ENCODE data around the gene TOP3B. TPM values are rescaled to one million over a fixed set of nuclear protein-coding genes. Genes with fewer than 3 reads are reported as not detected.

Gene TOP3B
- total RNA-seq, 1 donor from 2014 or later: 32.1 TPM

- no peak for TF ChIP-seq CTCF (IDR thresholded peaks at IDR 0.05)
- Histone ChIP-seq H3K4me3 (no peak overlapping the region), H3K27me3 (ENCODE audit: low read depth) (no peaks in the 10 kb centered on the region), H3K27ac (no peak overlapping the region), H3K36me3 (peaks cover 67% of the 10 kb centered on the region), H3K9me3 (no peaks in the 10 kb centered on the region), H3K4me1 (no peaks in the 10 kb centered on the region)
- ATAC-seq (no peak), DNase-seq (no peak)
- intact Hi-C loops (cut with DNase I): no loop called here
Measured at GRCh38 chr22:21960200-21961126, 22.1 kb downstream of the TOP3B start.

- Histone ChIP-seq H3K9me3 (no peaks in the 10 kb centered on the region), H3K27ac (no peak overlapping the region), H3K4me1 (no peaks in the 10 kb centered on the region), H3K4me3 (no peak overlapping the region), H3K27me3 (ENCODE audit: low read depth) (no peaks in the 10 kb centered on the region), H3K36me3 (peaks cover 57% of the 10 kb centered on the region)
- no peak for DNase-seq
- TF ChIP-seq CTCF (IDR thresholded peaks at IDR 0.05): no peak
- intact Hi-C loops (cut with DNase I): no loop called here
- ATAC-seq: no peak
Measured at GRCh38 chr22:21959274-21960074, 23.1 kb downstream of the TOP3B start.

GRCh38 chr22:21958360-21959273 is 24.0 kb downstream of the TOP3B start:
- ATAC-seq (no peak), DNase-seq (no peak)
- Histone ChIP-seq H3K27ac (no peak overlapping the region), H3K4me1 (no peaks in the 10 kb centered on the region), H3K36me3 (peaks cover 48% of the 10 kb centered on the region), H3K9me3 (no peaks in the 10 kb centered on the region), H3K4me3 (no peak overlapping the region), H3K27me3 (ENCODE audit: low read depth) (no peaks in the 10 kb centered on the region)
- intact Hi-C loops (cut with DNase I): no loop called here
- no peak for TF ChIP-seq CTCF (IDR thresholded peaks at IDR 0.05)

- intact Hi-C loops (cut with DNase I): no loop called here
- H3K27ac ChIP-seq: peak within 1 kb of the TSS; percentile 94
Measured at GRCh38 chr22:21952586-21953571, 29.7 kb downstream of the TOP3B start, which contains the start of gene PPM1F. PPM1F (minus strand) TSS chr22:21952848; CDS start chr22:21946048, 6,800 bp downstream.

More at GRCh38 chr22:21952586-21953571, 29.7 kb downstream of the TOP3B start, which contains the start of gene PPM1F:
- DNase-seq: peak; percentile 92
- Histone ChIP-seq H3K36me3 (no peaks in the 10 kb centered on the region), H3K9me3 (no peaks in the 10 kb centered on the region), H3K4me3 (peak within 1 kb of the TSS; percentile 78), H3K27me3 (ENCODE audit: low read depth) (no peaks in the 10 kb centered on the region), H3K4me1 (peaks cover 43% of the 10 kb centered on the region)
- TF ChIP-seq CTCF (IDR thresholded peaks at IDR 0.05): peak; percentile 84
- peak; percentile 94 for ATAC-seq
